Tibial artery (tissue), 4 donors: ENCODE data around the gene RILPL1.

Source experiments
- DNase-seq, 2 donors: peaks; one replicate each; pipeline ENCODE4 v3.0.0-alpha.2; 2019
- H3K27ac ChIP-seq, 2 donors: fragments of 200-600 bp; sonication (generic) in 1 of 2; 1 replicate in 1 of 2; 2 replicates in 1 of 2; pipeline ENCODE4 v1.5.1; 2018 to 2019; ENCODE audit warnings: mild to moderate bottlenecking in 1 of 2
- H3K27me3 ChIP-seq, 2 donors: fragments of 200-600 bp; sonication (generic) in 1 of 2; one replicate each; pipeline versions ENCODE4 v1.5.1 to v1.6.0; 2016 to 2019
- H3K36me3 ChIP-seq, 3 donors: fragments of 200-600 bp; sonication (generic) in 2 of 3; one replicate each; pipeline ENCODE4 v1.5.1; 2016 to 2019; ENCODE audit warnings: mild to moderate bottlenecking in 2 of 3
- H3K4me1 ChIP-seq, 4 donors: fragments of 200-600 bp; sonication (generic) in 2 of 4; 1 replicate in 3 of 4; 2 replicates in 1 of 4; pipeline ENCODE4 v1.5.1; 2016 to 2019
- H3K4me3 ChIP-seq, 2 donors: fragments of 200-600 bp; sonication (generic) in 1 of 2; 1 replicate in 1 of 2; 2 replicates in 1 of 2; pipeline ENCODE4 v1.5.1; 2018 to 2019; ENCODE audit warnings: mild to moderate bottlenecking in 2 of 2
- H3K9me3 ChIP-seq, 3 donors: fragments of 200-600 bp; sonication (generic) in 1 of 3; one replicate each; pipeline ENCODE4 v1.5.1; 2016 to 2019
- intact Hi-C: fragments of 100-400 bp; cut with DNase I; formaldehyde crosslinking; loops from one replicate; pipeline ENCODE4 v1.15.0; 2023; ENCODE audit warnings: low total_unique reads
- TF ChIP-seq, protein P1 (sequence below), 2 experiments: fragments of 200-600 bp in 1 of 2; fragments of 450-650 bp in 1 of 2; IDR thresholded peaks; one replicate each; pipeline ENCODE4 v1.5.1; 2017 to 2019; ENCODE audit warnings: antibody characterized with exemption in 2 of 2, mild to moderate bottlenecking in 1 of 2, moderate library complexity in 1 of 2

Gene RILPL1

DNA sequence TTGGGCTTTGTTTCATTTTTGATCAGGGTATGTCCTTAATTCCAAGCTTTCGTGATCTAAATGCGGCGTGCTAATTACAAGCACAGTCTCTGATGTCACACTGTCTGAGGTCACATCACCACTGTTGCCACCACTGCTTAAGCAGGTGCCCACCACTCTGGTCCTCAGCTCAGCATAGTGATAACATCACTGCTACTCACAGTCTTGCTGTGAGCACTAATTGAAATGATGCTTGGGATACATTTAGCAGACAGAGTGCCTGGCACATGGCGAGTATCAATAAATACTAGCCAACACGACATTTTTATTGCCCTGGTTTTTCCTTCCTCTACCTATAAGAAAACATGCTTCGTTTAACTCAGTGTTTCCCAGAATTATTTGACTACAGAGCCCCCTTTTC lies 104.9 kb downstream of the RILPL1 start:
- TF ChIP-seq, protein P1, sequence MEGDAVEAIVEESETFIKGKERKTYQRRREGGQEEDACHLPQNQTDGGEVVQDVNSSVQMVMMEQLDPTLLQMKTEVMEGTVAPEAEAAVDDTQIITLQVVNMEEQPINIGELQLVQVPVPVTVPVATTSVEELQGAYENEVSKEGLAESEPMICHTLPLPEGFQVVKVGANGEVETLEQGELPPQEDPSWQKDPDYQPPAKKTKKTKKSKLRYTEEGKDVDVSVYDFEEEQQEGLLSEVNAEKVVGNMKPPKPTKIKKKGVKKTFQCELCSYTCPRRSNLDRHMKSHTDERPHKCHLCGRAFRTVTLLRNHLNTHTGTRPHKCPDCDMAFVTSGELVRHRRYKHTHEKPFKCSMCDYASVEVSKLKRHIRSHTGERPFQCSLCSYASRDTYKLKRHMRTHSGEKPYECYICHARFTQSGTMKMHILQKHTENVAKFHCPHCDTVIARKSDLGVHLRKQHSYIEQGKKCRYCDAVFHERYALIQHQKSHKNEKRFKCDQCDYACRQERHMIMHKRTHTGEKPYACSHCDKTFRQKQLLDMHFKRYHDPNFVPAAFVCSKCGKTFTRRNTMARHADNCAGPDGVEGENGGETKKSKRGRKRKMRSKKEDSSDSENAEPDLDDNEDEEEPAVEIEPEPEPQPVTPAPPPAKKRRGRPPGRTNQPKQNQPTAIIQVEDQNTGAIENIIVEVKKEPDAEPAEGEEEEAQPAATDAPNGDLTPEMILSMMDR (IDR thresholded peaks at IDR 0.05): no peak
- no peaks in the 10 kb centered on the region for H3K27me3 ChIP-seq
- peaks cover 34 to 73% (median 59%) of the 10 kb centered on the region in 3 donors for H3K36me3 ChIP-seq
- no peak overlapping the region for H3K27ac ChIP-seq
- no peaks in the 10 kb centered on the region for H3K9me3 ChIP-seq
- H3K4me3 ChIP-seq: no peak overlapping the region
- intact Hi-C loops: no loop called here
- H3K4me1 ChIP-seq: peaks cover 0 to 20% (median 10%) of the 10 kb centered on the region in 4 donors
- DNase-seq: no peak

DNA sequence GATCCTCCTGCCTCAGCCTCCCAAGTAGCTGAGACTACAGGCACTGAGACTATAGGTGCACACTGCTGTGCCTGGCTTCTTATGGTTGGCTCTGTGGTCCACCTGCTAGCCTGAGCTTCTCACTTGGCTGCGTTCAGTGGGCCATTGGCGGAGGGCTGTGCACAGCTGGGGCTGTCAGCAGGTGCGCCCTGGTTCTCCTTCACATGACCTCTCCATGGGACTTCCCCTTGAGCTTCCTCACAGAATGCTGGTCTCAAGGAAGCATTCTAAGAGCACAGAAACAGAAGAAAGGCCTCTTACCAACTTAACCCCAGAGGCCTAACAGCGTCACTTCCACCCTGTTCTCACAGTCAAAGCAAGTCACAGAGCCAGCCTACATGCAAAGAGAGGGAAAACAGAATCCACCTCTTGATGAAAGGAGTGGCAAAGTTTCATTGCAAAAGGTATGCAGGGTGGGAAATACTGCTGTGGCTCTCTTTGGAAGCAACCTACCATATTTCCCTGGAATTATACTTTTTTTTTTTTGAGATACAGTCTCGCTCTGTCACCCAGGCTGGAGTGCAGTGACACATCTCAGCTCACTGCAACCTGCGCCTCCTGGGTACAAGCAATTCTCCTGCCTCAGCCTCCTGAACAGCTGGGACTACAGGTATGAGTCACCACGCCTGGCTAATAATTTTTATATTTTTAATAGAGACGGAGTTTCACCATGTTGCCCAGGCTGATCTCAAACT lies 106.3 kb downstream of the RILPL1 start:
- intact Hi-C loops: no loop called here
- Histone ChIP-seq H3K9me3 (no peaks in the 10 kb centered on the region), H3K27me3 (no peaks in the 10 kb centered on the region), H3K27ac (no peak overlapping the region), H3K4me3 (no peak overlapping the region), H3K36me3 (peaks cover 48 to 87% (median 72%) of the 10 kb centered on the region in 3 donors), H3K4me1 (peaks cover 0 to 10% (median 2%) of the 10 kb centered on the region in 4 donors)
- TF ChIP-seq, protein P1 (IDR thresholded peaks at IDR 0.05): no peak
- no peak for DNase-seq

DNA sequence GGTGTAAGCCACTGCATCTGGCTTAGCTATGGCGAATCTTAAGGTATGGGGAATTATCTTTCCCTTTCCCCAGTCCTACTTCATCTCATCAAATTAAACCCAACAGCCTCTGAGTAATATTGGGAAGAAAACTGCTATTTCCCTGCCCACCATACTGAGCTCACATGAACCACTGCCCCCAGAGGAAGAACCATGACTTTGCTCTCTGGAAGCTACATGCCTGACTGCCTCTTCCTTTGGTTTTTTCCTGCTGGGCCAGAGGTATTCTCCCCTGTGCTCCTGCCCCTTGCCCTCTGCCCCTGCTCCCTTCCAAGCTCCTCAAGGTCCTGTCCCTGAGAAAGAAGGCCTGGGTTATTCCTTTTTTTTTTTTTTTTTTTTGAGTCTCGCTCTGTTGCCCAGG lies 112.2 kb downstream of the RILPL1 start:
- H3K27ac ChIP-seq: no peak overlapping the region
- H3K9me3 ChIP-seq: no peaks in the 10 kb centered on the region
- intact Hi-C loops: no loop called here
- H3K4me1 ChIP-seq: no peaks in the 10 kb centered on the region
- TF ChIP-seq, protein P1 (IDR thresholded peaks at IDR 0.05): no peak
- H3K27me3 ChIP-seq: no peaks in the 10 kb centered on the region
- no peak overlapping the region for H3K4me3 ChIP-seq
- no peak for DNase-seq
- H3K36me3 ChIP-seq: peaks cover 42 to 88% (median 58%) of the 10 kb centered on the region in 3 donors
